Neuronal stem cell (in vitro differentiated cells): ENCODE results near the gene CAB39.

Source experiments
- DNase-seq: peaks from one replicate; pipeline ENCODE4 v3.0.0-alpha.2; 2013; ENCODE audit warnings: low spot score
- H2AFZ ChIP-seq: one replicate; pipeline ENCODE4 v1.6.1; 2013; ENCODE audit warnings: mild to moderate bottlenecking, low read length, inconsistent platforms
- H2AK5ac ChIP-seq: 2 replicates; pipeline ENCODE4 v1.6.1; 2013; ENCODE audit warnings: low read depth, mild to moderate bottlenecking, inconsistent platforms, low read length, moderate library complexity, mixed read lengths
- H2BK120ac ChIP-seq: 2 replicates; pipeline ENCODE4 v1.6.1; 2013; ENCODE audit warnings: low read depth, mild to moderate bottlenecking, inconsistent platforms, low read length, moderate library complexity, mixed read lengths
- H2BK12ac ChIP-seq: one replicate; pipeline ENCODE4 v1.6.1; 2013; ENCODE audit warnings: low read length, inconsistent platforms
- H2BK15ac ChIP-seq: 2 replicates; pipeline ENCODE4 v1.6.1; 2013; ENCODE audit warnings: mild to moderate bottlenecking, low read length, inconsistent platforms, mixed read lengths
- H2BK5ac ChIP-seq: one replicate; pipeline ENCODE4 v1.6.1; 2013; ENCODE audit warnings: inconsistent platforms, mild to moderate bottlenecking, low read length, moderate library complexity
- H3K14ac ChIP-seq: one replicate; pipeline ENCODE4 v1.6.1; 2013; ENCODE audit warnings: low read length, inconsistent platforms
- H3K18ac ChIP-seq: 2 replicates; pipeline ENCODE4 v1.6.1; 2013; ENCODE audit warnings: low read length, inconsistent platforms
- H3K23ac ChIP-seq: 2 replicates; pipeline ENCODE4 v1.6.1; 2013; ENCODE audit warnings: low read depth, mild to moderate bottlenecking, mixed read lengths, low read length, inconsistent platforms; ENCODE audit not compliant: poor library complexity
- H3K27ac ChIP-seq: replicated peaks from 3 replicates; pipeline ENCODE4 v1.5.1; 2013; ENCODE audit warnings: low read length, inconsistent platforms
- H3K27me3 ChIP-seq, 3 experiments: 2 replicates each; pipeline ENCODE4 v1.6.1; 2013; ENCODE audit warnings: low read length in 3 of 3, mild to moderate bottlenecking in 2 of 3, inconsistent platforms in 1 of 3, low read depth in 1 of 3, mixed read lengths in 1 of 3, moderate library complexity in 1 of 3; ENCODE audit not compliant: control insufficient read depth in 3 of 3, insufficient read depth in 3 of 3
- H3K36me3 ChIP-seq, 2 donors: replicated peaks in 1 of 2; 2 replicates each; pipeline ENCODE4 v1.6.1; 2013; ENCODE audit warnings: low read length in 2 of 2; ENCODE audit not compliant: control insufficient read depth in 2 of 2, insufficient read depth in 2 of 2
- H3K4ac ChIP-seq: 2 replicates; pipeline ENCODE4 v1.6.1; 2013; ENCODE audit warnings: inconsistent platforms, mild to moderate bottlenecking, low read length, moderate library complexity
- H3K4me1 ChIP-seq, 2 donors: 1 replicate in 1 of 2; 2 replicates in 1 of 2; pipeline ENCODE4 v1.6.1; 2013; ENCODE audit warnings: low read length in 2 of 2, low read depth in 1 of 2; ENCODE audit not compliant: control insufficient read depth in 2 of 2, insufficient read depth in 1 of 2
- H3K4me2 ChIP-seq: one replicate; pipeline ENCODE4 v1.6.1; 2013; ENCODE audit warnings: mild to moderate bottlenecking, low read length, inconsistent platforms; ENCODE audit not compliant: insufficient read depth, poor library complexity, severe bottlenecking
- H3K4me3 ChIP-seq, 2 donors: 2 replicates each; pipeline ENCODE4 v1.5.1; 2013; ENCODE audit warnings: low read length in 2 of 2, mild to moderate bottlenecking in 2 of 2, inconsistent platforms in 1 of 2, moderate library complexity in 1 of 2
- H3K79me1 ChIP-seq: one replicate; pipeline ENCODE4 v1.6.1; 2013; ENCODE audit warnings: low read depth, mild to moderate bottlenecking, inconsistent platforms, low read length, moderate library complexity
- H3K9ac ChIP-seq: one replicate; pipeline ENCODE4 v1.6.1; 2013; ENCODE audit warnings: mild to moderate bottlenecking, low read depth, low read length, inconsistent platforms; ENCODE audit not compliant: poor library complexity
- H3K9me3 ChIP-seq, 2 donors: replicated peaks in 1 of 2; 2 replicates each; pipeline versions ENCODE3 to v1.6.1; 2013; ENCODE audit warnings: low read length in 2 of 2, mild to moderate bottlenecking in 2 of 2, inconsistent platforms in 1 of 2, low read depth in 1 of 2, mixed read lengths in 1 of 2, moderate library complexity in 1 of 2; ENCODE audit not compliant: control insufficient read depth in 2 of 2, insufficient read depth in 1 of 2
- H4K8ac ChIP-seq: one replicate; pipeline ENCODE4 v1.6.1; 2013; ENCODE audit warnings: low read depth, mild to moderate bottlenecking, inconsistent platforms, low read length, moderate library complexity
- H4K91ac ChIP-seq: one replicate; pipeline ENCODE4 v1.6.1; 2013; ENCODE audit warnings: low read length, low read depth, mild to moderate bottlenecking, inconsistent platforms; ENCODE audit not compliant: poor library complexity
- WGBS, 2 donors: extraction: QIAGEN DNeasy Blood & Tissue Kit; methylation state at CpG; one replicate each; pipeline ENCODE4 v1.1.7; 2013; ENCODE audit warnings: missing lambda C conversion rate in 2 of 2, mixed read lengths in 1 of 2; ENCODE audit not compliant: insufficient read length in 2 of 2, insufficient replicate concordance in 1 of 2; ENCODE audit errors: extremely low coverage in 2 of 2; 5-methylcytosine and 5-hydroxymethylcytosine counted together

CAB39 gene

GRCh38 chr2:230865766-230866755, 153.4 kb downstream of the CAB39 start:
- Histone ChIP-seq H2AK5ac (peak overlapping the region; percentile 92), H3K18ac (peak overlapping the region; percentile 98), H2AFZ (peak overlapping the region; percentile 75), H3K4me2 (peak overlapping the region; percentile 83), H2BK120ac (peak overlapping the region; percentile 64), H2BK12ac (peak overlapping the region; percentile 63), H3K14ac (peak overlapping the region; percentile 90), H3K23ac (peak overlapping the region; percentile 69), H3K9ac (peak overlapping the region; percentile 81), H3K27ac (peak overlapping the region; percentile 53), H4K8ac (no peak overlapping the region), H3K4me3 (peak overlapping the region; percentile 93 to 97), H3K79me1 (peaks cover 15% of the 10 kb centered on the region), H2BK5ac (peak overlapping the region; percentile 91), H2BK15ac (peak overlapping the region; percentile 73), H4K91ac (no peak overlapping the region), H3K36me3 (peaks cover 0 to 13% of the 10 kb centered on the region in 2 donors), H3K27me3 (peaks cover 0 to 20% (median 0%) of the 10 kb centered on the region in 3 experiments), H3K9me3 (no peaks in the 10 kb centered on the region), H3K4me1 (peaks cover 48% of the 10 kb centered on the region in 2 donors), H3K4ac (no peak overlapping the region)
- DNase-seq = no peak
- WGBS, 2 donors = no CpG with 5 or more reads among the region's 35 CpGs

- no peak overlapping the region for H3K9ac ChIP-seq
- peak overlapping the region; percentile 24 for H3K4ac ChIP-seq
- H3K27me3 ChIP-seq = peaks cover 0 to 17% (median 0%) of the 10 kb centered on the region in 3 experiments
- peak overlapping the region; percentile 39 for H3K18ac ChIP-seq
- peak overlapping the region; percentile 64 for H2BK120ac ChIP-seq
- no peak overlapping the region for H3K23ac ChIP-seq
- H3K4me2 ChIP-seq = peak overlapping the region; percentile 83
- no CpG with 5 or more reads among the region's 13 CpGs for WGBS, 2 donors
- peaks cover 0 to 13% of the 10 kb centered on the region in 2 donors for H3K36me3 ChIP-seq
- H3K27ac ChIP-seq = no peak overlapping the region
- H2BK15ac ChIP-seq = peak overlapping the region; percentile 73
- no peak overlapping the region for H3K14ac ChIP-seq
- H3K4me1 ChIP-seq = peaks cover 53 to 56% of the 10 kb centered on the region in 2 donors
- H2AFZ ChIP-seq = no peak overlapping the region
- H3K4me3 ChIP-seq = no peak overlapping the region
- H2BK5ac ChIP-seq = peak overlapping the region; percentile 91
- H2BK12ac ChIP-seq = no peak overlapping the region
- peaks cover 18% of the 10 kb centered on the region for H3K79me1 ChIP-seq
- no peak for DNase-seq
- H4K91ac ChIP-seq = no peak overlapping the region
- peak overlapping the region; percentile 92 for H2AK5ac ChIP-seq
- no peaks in the 10 kb centered on the region for H3K9me3 ChIP-seq
- H4K8ac ChIP-seq = no peak overlapping the region
Measured at GRCh38 chr2:230866756-230867523, 154.3 kb downstream of the CAB39 start.

DNA sequence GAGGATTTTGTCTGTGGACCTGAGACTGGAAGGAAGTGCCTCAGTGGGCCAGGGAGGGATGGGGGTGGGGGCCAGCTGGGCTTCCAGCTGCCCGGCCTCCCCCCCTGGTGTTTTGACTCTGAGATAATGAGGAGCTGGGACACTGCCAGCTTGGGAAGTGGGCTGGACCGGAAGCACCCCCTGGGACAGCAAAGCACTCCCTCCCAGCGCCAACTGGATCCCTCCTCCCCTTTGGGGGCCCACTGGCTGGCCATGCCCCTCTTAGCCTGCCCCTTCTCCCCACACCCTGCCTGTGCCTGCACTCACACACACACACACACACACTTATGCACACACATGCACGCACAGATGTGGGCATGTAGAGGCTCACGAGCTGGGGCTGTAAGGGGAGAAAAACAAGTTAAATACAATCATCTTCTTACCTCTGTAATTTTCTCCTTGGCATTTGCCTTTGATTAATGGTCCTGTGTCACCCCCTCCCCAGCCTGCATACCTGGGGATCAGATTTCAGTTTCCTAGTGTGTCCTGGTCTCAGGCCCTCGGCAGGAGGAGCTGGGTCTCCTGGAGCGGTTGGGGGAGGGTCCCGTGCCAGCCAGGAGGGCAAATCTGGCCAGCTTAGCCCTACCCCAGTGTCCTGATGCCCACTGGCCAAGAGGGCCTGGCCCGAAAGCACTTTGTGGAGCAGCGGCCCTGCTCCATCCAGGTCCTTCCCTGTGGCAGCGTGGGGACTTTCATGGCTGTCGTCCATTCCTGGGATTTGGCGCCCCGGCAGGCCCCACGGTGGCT, 155.7 kb downstream of the CAB39 start:
- Histone ChIP-seq H3K79me1 (peaks cover 16% of the 10 kb centered on the region), H3K23ac (peak overlapping the region; percentile 61), H2BK120ac (no peak overlapping the region), H3K36me3 (peaks cover 0 to 23% of the 10 kb centered on the region in 2 donors), H3K27ac (peak overlapping the region; percentile 51), H3K27me3 (peaks cover 0 to 4% (median 0%) of the 10 kb centered on the region in 3 experiments), H2BK12ac (peak overlapping the region; percentile 76), H3K9ac (peak overlapping the region; percentile 27), H4K8ac (peak overlapping the region; percentile 70), H2BK15ac (peak overlapping the region; percentile 69), H2AFZ (no peak overlapping the region), H4K91ac (no peak overlapping the region), H3K9me3 (no peaks in the 10 kb centered on the region), H3K14ac (peak overlapping the region; percentile 57), H2AK5ac (peak overlapping the region; percentile 87), H3K4me3 (no peak overlapping the region), H3K4ac (no peak overlapping the region), H3K4me2 (peak overlapping the region; percentile 45), H2BK5ac (peak overlapping the region; percentile 58), H3K4me1 (peaks cover 53 to 58% of the 10 kb centered on the region in 2 donors), H3K18ac (peak overlapping the region; percentile 96)
- DNase-seq = no peak
- no CpG with 5 or more reads among the region's 15 CpGs for WGBS, 2 donors
